ENCODE data around the gene EIF4EBP3. TPM values are rescaled to one million over a fixed set of nuclear protein-coding genes. Genes with fewer than 3 reads are reported as not detected.

The EIF4EBP3 gene
- total RNA-seq, 1 experiment from 2014 or later = 7.7 TPM

- H2AFZ ChIP-seq (ENCODE audit: low read length) = no peak overlapping the region
- no peak overlapping the region for H2AK5ac ChIP-seq (ENCODE audit: insufficient read length, low read length)
- H3K27ac ChIP-seq (ENCODE audit: insufficient read length, low read depth, low read length) = no peak overlapping the region
- no peak overlapping the region for H2BK20ac ChIP-seq (ENCODE audit: low read depth, low read length, poor library complexity, severe bottlenecking)
- peaks cover 22 to 63% (median 44%) of the 10 kb centered on the region in 3 experiments; a peak in 6 of 7 replicates for H3K36me3 Mint-ChIP-seq (ENCODE audit: insufficient read depth in 1 of 3, low read depth in 3 of 3)
- no peaks in the 10 kb centered on the region for H3K79me1 ChIP-seq (ENCODE audit: insufficient read depth, low read depth, low read length, poor library complexity, severe bottlenecking)
- no peak overlapping the region for H4K8ac ChIP-seq (replicated peaks; ENCODE audit: insufficient read length, low read depth, low read length)
- H3K4me3 Mint-ChIP-seq = no peak overlapping the region
- no peaks in the 10 kb centered on the region for H4K20me1 ChIP-seq (ENCODE audit: control insufficient read depth, insufficient read depth, insufficient read length)
- no peak overlapping the region for H3K9ac ChIP-seq (ENCODE audit: extremely low read depth, insufficient read length, low read length)
- 0 out of 2 replicates have a peak, but pooled peaks cover 7% of the 10 kb centered on the region for H3K4me1 ChIP-seq (ENCODE audit: insufficient read depth, low read length)
- no peak for TF ChIP-seq CTCF (conservative IDR thresholded peaks at IDR 0.05)
- H4K5ac ChIP-seq (ENCODE audit: insufficient read length, low read depth, low read length) = no peak overlapping the region
- no peaks in the 10 kb centered on the region for H3K27me3 ChIP-seq (ENCODE audit: insufficient read depth, low read length)
- H4K91ac ChIP-seq (ENCODE audit: insufficient read length, low read depth, low read length) = no peak overlapping the region
- no peak overlapping the region for H3K14ac ChIP-seq (ENCODE audit: insufficient read depth, low read length)
- H2BK15ac ChIP-seq (ENCODE audit: low read depth, low read length) = no peak overlapping the region
- no peak overlapping the region for H3T11ph ChIP-seq (ENCODE audit: low read length)
- no peak overlapping the region for H2BK120ac ChIP-seq (ENCODE audit: low read depth, low read length, poor library complexity, severe bottlenecking)
- peaks cover 7% of the 10 kb centered on the region for H3K23me2 ChIP-seq (ENCODE audit: insufficient read length, low read depth, low read length, poor library complexity, severe bottlenecking)
- H3K27ac Mint-ChIP-seq = no peak overlapping the region; a peak in 1 of 7 replicates
- H3K4me2 ChIP-seq (ENCODE audit: insufficient read depth, insufficient read length, low read length) = no peak overlapping the region
- H3K9me3 Mint-ChIP-seq = no peaks in the 10 kb centered on the region
- no peak overlapping the region for H3K4ac ChIP-seq (ENCODE audit: low read depth, low read length)
- no peaks in the 10 kb centered on the region for H3K27me3 Mint-ChIP-seq (ENCODE audit: low read depth)
- no CpG with 5 or more reads among the region's 10 CpGs for WGBS (ENCODE audit: extremely low coverage, insufficient read length, low lambda C conversion rate)
- no peaks in the 10 kb centered on the region for H3K9me3 ChIP-seq (ENCODE audit: control insufficient read depth, low read depth, low read length)
- H2BK5ac ChIP-seq (ENCODE audit: insufficient read length, low read length) = no peak overlapping the region
- no peaks in the 10 kb centered on the region for H3K79me2 ChIP-seq (ENCODE audit: insufficient read depth, low read length)
- no peak overlapping the region for H3K56ac ChIP-seq (ENCODE audit: insufficient read length, low read depth, low read length)
- H3K18ac ChIP-seq (ENCODE audit: insufficient read length, low read depth, low read length) = no peak overlapping the region
- no peak for DNase-seq
- H3K23ac ChIP-seq (ENCODE audit: insufficient read length, low read depth, low read length) = no peak overlapping the region
- H3K4me1 Mint-ChIP-seq = peaks cover 23 to 26% of the 10 kb centered on the region in 2 experiments
- no peak overlapping the region for H2BK12ac ChIP-seq (ENCODE audit: insufficient read length, low read depth, low read length)
These were observed 1.9 kb upstream of the EIF4EBP3 start for GRCh38 chr5:140545606-140546005.
